Measurements from ENCODE around the gene DSC1.

Gene DSC1

GRCh38 chr18:31197676-31198075, 35.0 kb upstream of the DSC1 start:
- in situ Hi-C loops (cut with MboI; ENCODE audit: low sequenced_read_pairs, unreplicated experiment) = no loop called here
- DNase-seq (ENCODE audit: low spot score) = peak; percentile 27
- no peak for TF ChIP-seq CTCF (IDR thresholded peaks at IDR 0.05; ENCODE audit: borderline replicate concordance, control extremely low read depth, extremely low read depth, insufficient read depth, missing control alignments)

GRCh38 chr18:31195063-31195462, 32.4 kb upstream of the DSC1 start:
- in situ Hi-C loops (cut with MboI; ENCODE audit: low sequenced_read_pairs, unreplicated experiment) = no loop called here
- TF ChIP-seq CTCF (IDR thresholded peaks at IDR 0.05; ENCODE audit: borderline replicate concordance, control extremely low read depth, extremely low read depth, insufficient read depth, missing control alignments) = no peak
- DNase-seq (ENCODE audit: low spot score) = no peak

- no peak for DNase-seq (ENCODE audit: low spot score)
- in situ Hi-C loops (cut with MboI; ENCODE audit: low sequenced_read_pairs, unreplicated experiment) = no loop called here
- no peak for TF ChIP-seq CTCF (IDR thresholded peaks at IDR 0.05; ENCODE audit: borderline replicate concordance, control extremely low read depth, extremely low read depth, insufficient read depth, missing control alignments)
Observed at GRCh38 chr18:31192086-31192776, 29.6 kb upstream of the DSC1 start.

- DNase-seq (ENCODE audit: low spot score) = no peak
- no peak for TF ChIP-seq CTCF (IDR thresholded peaks at IDR 0.05; ENCODE audit: borderline replicate concordance, control extremely low read depth, extremely low read depth, insufficient read depth, missing control alignments)
- in situ Hi-C loops (cut with MboI; ENCODE audit: low sequenced_read_pairs, unreplicated experiment) = no loop called here
Observed at GRCh38 chr18:31190919-31191318, 28.3 kb upstream of the DSC1 start.

- no peak for TF ChIP-seq CTCF (IDR thresholded peaks at IDR 0.05; ENCODE audit: borderline replicate concordance, control extremely low read depth, extremely low read depth, insufficient read depth, missing control alignments)
- no peak for DNase-seq (ENCODE audit: low spot score)
- in situ Hi-C loops (cut with MboI; ENCODE audit: low sequenced_read_pairs, unreplicated experiment) = no loop called here
Observed at GRCh38 chr18:31189757-31190156, 27.1 kb upstream of the DSC1 start.

GRCh38 chr18:31185186-31185950, 22.7 kb upstream of the DSC1 start:
- no peak for DNase-seq (ENCODE audit: low spot score)
- TF ChIP-seq CTCF (IDR thresholded peaks at IDR 0.05; ENCODE audit: borderline replicate concordance, control extremely low read depth, extremely low read depth, insufficient read depth, missing control alignments) = no peak
- in situ Hi-C loops (cut with MboI; ENCODE audit: low sequenced_read_pairs, unreplicated experiment) = no loop called here
